Neural cell (in vitro differentiated cells): ENCODE results near the gene ZFPL1.

Source experiments
- CTCF ChIP-seq: fragments of 450-650 bp; IDR thresholded peaks from 2 replicates; pipeline ENCODE4 v1.5.1; 2014; ENCODE audit warnings: antibody characterized with exemption, mild to moderate bottlenecking, moderate library complexity; ENCODE audit not compliant: poor library complexity, severe bottlenecking
- EZH2 ChIP-seq: fragments of 200-600, 300-800 bp; shearing (Covaris generic), sonication (generic); IDR thresholded peaks from 2 replicates; pipeline ENCODE4 v1.6.1; 2014; ENCODE audit warnings: antibody characterized with exemption, low read length, borderline replicate concordance, mild to moderate bottlenecking; ENCODE audit not compliant: insufficient read depth, poor library complexity, severe bottlenecking
- RAD21 ChIP-seq: fragments of 450-650 bp; conservative IDR thresholded peaks from 2 replicates; pipeline ENCODE4 v1.6.1; 2014; ENCODE audit warnings: antibody characterized with exemption, mild to moderate bottlenecking, moderate library complexity
- REST ChIP-seq: IDR thresholded peaks from 2 replicates; pipeline ENCODE4 v1.6.1; 2012; ENCODE audit warnings: borderline replicate concordance
- SMC3 ChIP-seq: fragments of 450-650 bp; conservative IDR thresholded peaks from 2 replicates; pipeline ENCODE4 v1.6.1; 2014; ENCODE audit warnings: antibody characterized with exemption, mild to moderate bottlenecking, moderate library complexity; ENCODE audit not compliant: poor library complexity
- TAF1 ChIP-seq: IDR thresholded peaks from 2 replicates; pipeline ENCODE4 v1.6.1; 2012; ENCODE audit warnings: low read depth

GRCh38 chr11:65127473-65128181 lies 43.6 kb downstream of the ZFPL1 start:
- TF ChIP-seq CTCF: no peak
- no peak for TF ChIP-seq TAF1
- TF ChIP-seq SMC3: no peak
- no peak for TF ChIP-seq EZH2
- TF ChIP-seq REST: no peak
- TF ChIP-seq RAD21: no peak
